Measurements from ENCODE around the gene ZNF718. TPM values are rescaled to one million over a fixed set of nuclear protein-coding genes. Genes with fewer than 3 reads are reported as not detected.
"Not testable (repeated sequence)": the region's sequence is repeated elsewhere in the genome, so short reads cannot be mapped to it uniquely, and the experiment has no call there.

Gene ZNF718
- total and polyA plus RNA-seq, 2 of the 8 experiments (the other 6 are each of a cell fraction or from before 2014, with no cell fraction given): 3.3 to 19.5 TPM

DNA sequence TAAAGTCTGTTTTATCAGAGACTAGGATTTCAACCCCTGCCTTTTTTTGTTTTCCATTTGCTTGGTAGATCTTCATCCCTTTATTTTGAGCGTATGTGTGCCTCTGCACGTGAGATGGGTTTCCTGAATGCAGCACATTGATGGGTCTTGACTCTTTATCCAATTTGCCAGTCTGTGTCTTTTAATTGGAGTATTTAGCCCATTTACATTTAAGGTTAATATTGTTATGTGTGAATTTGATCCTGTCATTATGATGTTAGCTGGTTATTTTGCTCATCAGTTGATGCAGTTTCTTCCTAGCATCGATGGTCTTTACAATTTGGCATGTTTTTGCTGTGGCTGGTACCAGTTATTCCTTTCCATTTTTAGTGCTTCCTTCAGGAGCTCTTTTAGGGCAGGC, 45.3 kb downstream of the ZNF718 start:
- not testable (repeated sequence) for H2BK5ac ChIP-seq (ENCODE audit: low read depth, low read length)
- peaks cover 28 to 30% of the 10 kb centered on the region in 2 experiments for H3K9me3 ChIP-seq (ENCODE audit: insufficient read depth in 2 of 2, low read depth in 1 of 2, low read length in 1 of 2)

DNA sequence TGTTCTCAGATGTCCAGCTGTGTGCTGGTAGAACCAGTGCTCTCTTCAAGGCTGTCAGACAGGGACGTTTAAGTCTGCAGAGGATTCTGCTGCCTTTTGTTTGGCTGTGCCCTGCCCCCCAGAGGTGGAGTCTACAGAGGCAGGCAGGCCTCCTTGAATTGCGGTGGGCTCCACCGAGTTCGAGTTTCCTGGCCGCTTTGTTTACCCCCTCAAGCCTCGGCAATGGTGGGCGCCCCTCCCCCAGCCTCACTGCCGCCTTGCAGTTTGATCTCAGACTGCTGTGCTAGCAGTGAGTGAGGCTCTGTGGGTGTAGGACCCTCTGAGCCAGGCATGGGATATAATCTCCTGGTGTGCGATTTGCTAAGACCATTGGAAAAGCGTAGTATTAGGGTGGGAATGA, 47.0 kb downstream of the ZNF718 start:
- H2BK15ac ChIP-seq (ENCODE audit: low read length); H3K14ac ChIP-seq (ENCODE audit: insufficient read length); H4K5ac ChIP-seq (ENCODE audit: insufficient read length, low read depth, low read length); H3K4ac ChIP-seq (replicated peaks; ENCODE audit: insufficient read length, low read depth, low read length); H4K20me1 ChIP-seq (replicated peaks in 1 of 2; ENCODE audit: control insufficient read depth in 1 of 2, insufficient read depth in 2 of 2, low read length in 2 of 2); H4K8ac ChIP-seq (ENCODE audit: extremely low read depth, insufficient read depth, low read length); H3K23ac ChIP-seq (ENCODE audit: insufficient read length); H3K27me3 ChIP-seq (replicated peaks in 1 of 4; ENCODE audit: control insufficient read depth in 3 of 4, extremely low read depth in 1 of 4, insufficient read depth in 3 of 4, low read length in 3 of 4); H3K23me2 ChIP-seq (ENCODE audit: low read depth, low read length); H3K4me2 ChIP-seq (ENCODE audit: insufficient read depth in 1 of 2, low read depth in 2 of 2, low read length in 2 of 2); H2BK20ac ChIP-seq (ENCODE audit: low read length); H3K56ac ChIP-seq (replicated peaks; ENCODE audit: insufficient read length, low read depth, low read length); POLR2A ChIA-PET (ENCODE audit: partially characterized antibody); H3K27ac ChIP-seq (ENCODE audit: low read depth, low read length); H4K91ac ChIP-seq (replicated peaks; ENCODE audit: insufficient read length, low read length); H2BK120ac ChIP-seq (replicated peaks; ENCODE audit: low read depth, low read length); H3K4me3 ChIP-seq (ENCODE audit: extremely low read depth in 1 of 4, insufficient read depth in 2 of 4, low read depth in 3 of 4, low read length in 4 of 4); H3K9ac ChIP-seq (replicated peaks in 1 of 4; ENCODE audit: extremely low read depth in 1 of 4, low read depth in 3 of 4, low read length in 3 of 4); FAIRE-seq; H2BK12ac ChIP-seq (ENCODE audit: low read depth, low read length); H3K18ac ChIP-seq (ENCODE audit: extremely low read depth, low read length); H3K79me2 ChIP-seq (ENCODE audit: control insufficient read depth in 1 of 2, insufficient read depth in 2 of 2, low read length in 2 of 2); CTCF ChIA-PET (ENCODE audit: partially characterized antibody); H2AK5ac ChIP-seq (ENCODE audit: low read depth, low read length); DNase-seq (ENCODE audit: low read depth in 1 of 2, low spot score in 2 of 2); H2BK5ac ChIP-seq (ENCODE audit: low read depth, low read length); H3K79me1 ChIP-seq (ENCODE audit: low read depth, low read length); H2AFZ ChIP-seq (ENCODE audit: low read length); H3K4me1 ChIP-seq (replicated peaks in 1 of 4; ENCODE audit: control insufficient read depth in 3 of 4, insufficient read depth in 4 of 4, low read length in 3 of 4); H3K36me3 ChIP-seq (ENCODE audit: control insufficient read depth in 2 of 4, insufficient read depth in 4 of 4, low read length in 3 of 4): not testable (repeated sequence)
- 100% methylated on average over 5 of the region's 10 CpGs; no CpG with 5 or more reads in 1 of the 2 experiments for WGBS, 2 experiments (ENCODE audit: extremely low coverage in 1 of 2, insufficient coverage in 1 of 2, insufficient read length in 1 of 2, insufficient replicate concordance in 2 of 2, low coverage in 1 of 2, low lambda C conversion rate in 2 of 2, missing lambda C conversion rate in 1 of 2)
- peaks cover 23 to 24% of the 10 kb centered on the region in 2 experiments for H3K9me3 ChIP-seq (ENCODE audit: insufficient read depth in 2 of 2, low read depth in 1 of 2, low read length in 1 of 2)

More for the DNA sequence above, 45.3 kb downstream of the ZNF718 start:
- H2BK120ac ChIP-seq (replicated peaks; ENCODE audit: low read depth, low read length); H3K23ac ChIP-seq (ENCODE audit: insufficient read length); H3K18ac ChIP-seq (ENCODE audit: extremely low read depth, low read length); H3K79me2 ChIP-seq (ENCODE audit: control insufficient read depth in 1 of 2, insufficient read depth in 2 of 2, low read length in 2 of 2); H3K4me2 ChIP-seq (ENCODE audit: insufficient read depth in 1 of 2, low read depth in 2 of 2, low read length in 2 of 2); H3K9ac ChIP-seq (replicated peaks in 1 of 4; ENCODE audit: extremely low read depth in 1 of 4, low read depth in 3 of 4, low read length in 3 of 4); H3K14ac ChIP-seq (ENCODE audit: insufficient read length); FAIRE-seq; CTCF ChIA-PET (ENCODE audit: partially characterized antibody); H3K4me3 ChIP-seq (ENCODE audit: extremely low read depth in 1 of 4, insufficient read depth in 2 of 4, low read depth in 3 of 4, low read length in 4 of 4); H4K20me1 ChIP-seq (replicated peaks in 1 of 2; ENCODE audit: control insufficient read depth in 1 of 2, insufficient read depth in 2 of 2, low read length in 2 of 2); H2BK12ac ChIP-seq (ENCODE audit: low read depth, low read length); H2BK15ac ChIP-seq (ENCODE audit: low read length); H3K56ac ChIP-seq (replicated peaks; ENCODE audit: insufficient read length, low read depth, low read length); H3K4me1 ChIP-seq (replicated peaks in 1 of 4; ENCODE audit: control insufficient read depth in 3 of 4, insufficient read depth in 4 of 4, low read length in 3 of 4); H4K8ac ChIP-seq (ENCODE audit: extremely low read depth, insufficient read depth, low read length); H3K79me1 ChIP-seq (ENCODE audit: low read depth, low read length); H3K27me3 ChIP-seq (replicated peaks in 1 of 4; ENCODE audit: control insufficient read depth in 3 of 4, extremely low read depth in 1 of 4, insufficient read depth in 3 of 4, low read length in 3 of 4); H4K5ac ChIP-seq (ENCODE audit: insufficient read length, low read depth, low read length); POLR2A ChIA-PET (ENCODE audit: partially characterized antibody); H2AK5ac ChIP-seq (ENCODE audit: low read depth, low read length); H2AFZ ChIP-seq (ENCODE audit: low read length); H3K23me2 ChIP-seq (ENCODE audit: low read depth, low read length); H3K4ac ChIP-seq (replicated peaks; ENCODE audit: insufficient read length, low read depth, low read length); H4K91ac ChIP-seq (replicated peaks; ENCODE audit: insufficient read length, low read length); H2BK20ac ChIP-seq (ENCODE audit: low read length); DNase-seq (ENCODE audit: low read depth in 1 of 2, low spot score in 2 of 2); H3K27ac ChIP-seq (ENCODE audit: low read depth, low read length): not testable (repeated sequence)
- H3K36me3 ChIP-seq (ENCODE audit: control insufficient read depth in 2 of 4, insufficient read depth in 4 of 4, low read length in 3 of 4): peaks cover 0 to 12% (median 4%) of the 10 kb centered on the region in 4 experiments; a peak in 3 of 8 replicates
- WGBS, 2 experiments (ENCODE audit: extremely low coverage in 1 of 2, insufficient coverage in 1 of 2, insufficient read length in 1 of 2, insufficient replicate concordance in 2 of 2, low coverage in 1 of 2, low lambda C conversion rate in 2 of 2, missing lambda C conversion rate in 1 of 2): 89% methylated on average over 3 of the region's 3 CpGs; no CpG with 5 or more reads in 1 of the 2 experiments
